IPS-NIHi11 (cell line): ENCODE measurements around the gene ST3GAL4.
"Not testable (repeated sequence)": the region's sequence is repeated elsewhere in the genome, so short reads cannot be mapped to it uniquely, and the experiment has no call there.

Source experiments
- DNase-seq: peaks from one replicate; pipeline ENCODE4 v3.0.0; 2012; ENCODE audit warnings: mixed read lengths, low spot score

ST3GAL4 gene

GRCh38 chr11:126365508-126365907, 10.0 kb downstream of the ST3GAL4 start:
- DNase-seq, result not testable (repeated sequence)

GRCh38 chr11:126366064-126366822, 10.8 kb downstream of the ST3GAL4 start:
- no peak for DNase-seq

DNA sequence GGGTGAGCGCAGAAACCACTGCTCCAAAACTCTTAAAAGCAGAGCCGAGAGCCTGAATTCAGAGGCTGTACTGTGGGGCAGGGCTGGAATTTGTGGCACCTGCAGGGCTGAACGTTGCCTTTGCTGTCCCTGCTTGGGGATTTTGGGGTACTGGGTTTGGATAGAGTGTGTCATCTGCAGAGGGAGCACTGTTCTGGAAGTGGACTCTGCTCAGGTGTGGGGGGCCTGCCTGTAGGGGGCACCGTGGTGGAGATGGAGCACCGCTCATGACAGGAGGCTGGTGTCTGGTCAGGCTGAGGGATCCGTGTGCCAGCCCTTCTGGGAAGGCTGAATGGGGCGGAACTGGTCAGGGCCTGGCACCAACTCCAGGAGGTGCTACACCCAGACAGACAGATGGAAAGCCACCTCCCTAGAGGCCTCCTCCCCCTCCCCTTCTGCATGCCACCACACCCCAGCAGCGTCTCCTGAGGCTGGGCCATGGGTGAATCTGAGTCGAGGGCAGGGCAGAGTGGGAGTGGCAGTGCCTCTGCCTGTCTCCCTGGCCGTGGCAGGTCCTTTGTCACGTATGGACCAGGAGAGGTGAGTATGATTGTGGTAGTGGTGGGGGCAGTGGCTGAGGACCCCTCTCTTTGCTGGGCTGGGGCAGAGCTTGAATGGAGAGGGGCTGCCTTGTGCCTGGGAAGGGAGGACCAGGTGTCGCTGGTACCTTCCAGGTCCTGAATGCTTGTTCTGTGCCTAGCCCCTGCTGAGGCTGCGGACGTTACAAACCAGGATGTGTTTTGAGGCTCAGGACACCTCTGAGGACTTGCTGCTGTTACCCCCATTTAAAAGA, 11.6 kb downstream of the ST3GAL4 start:
- not testable (repeated sequence) for DNase-seq

DNA sequence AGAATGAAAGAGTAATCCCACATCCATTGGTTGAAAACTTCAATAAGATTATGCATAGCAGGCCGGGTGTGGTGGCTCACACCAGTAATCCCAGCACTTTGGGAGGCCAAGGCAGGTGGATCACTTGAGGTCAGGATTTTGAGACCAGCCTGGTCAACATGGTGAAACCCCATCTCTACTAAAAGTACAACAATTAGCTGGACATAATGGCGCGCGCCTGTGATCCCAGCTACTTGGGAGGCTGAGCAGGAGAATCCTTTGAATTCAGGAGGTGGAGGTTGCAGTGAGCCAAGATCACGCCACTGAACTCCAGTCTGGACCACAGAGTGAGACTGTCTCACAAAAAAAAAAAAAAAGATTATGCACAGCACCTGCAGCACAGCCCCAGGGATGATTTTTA, 12.3 kb downstream of the ST3GAL4 start:
- DNase-seq, result not testable (repeated sequence)

DNA sequence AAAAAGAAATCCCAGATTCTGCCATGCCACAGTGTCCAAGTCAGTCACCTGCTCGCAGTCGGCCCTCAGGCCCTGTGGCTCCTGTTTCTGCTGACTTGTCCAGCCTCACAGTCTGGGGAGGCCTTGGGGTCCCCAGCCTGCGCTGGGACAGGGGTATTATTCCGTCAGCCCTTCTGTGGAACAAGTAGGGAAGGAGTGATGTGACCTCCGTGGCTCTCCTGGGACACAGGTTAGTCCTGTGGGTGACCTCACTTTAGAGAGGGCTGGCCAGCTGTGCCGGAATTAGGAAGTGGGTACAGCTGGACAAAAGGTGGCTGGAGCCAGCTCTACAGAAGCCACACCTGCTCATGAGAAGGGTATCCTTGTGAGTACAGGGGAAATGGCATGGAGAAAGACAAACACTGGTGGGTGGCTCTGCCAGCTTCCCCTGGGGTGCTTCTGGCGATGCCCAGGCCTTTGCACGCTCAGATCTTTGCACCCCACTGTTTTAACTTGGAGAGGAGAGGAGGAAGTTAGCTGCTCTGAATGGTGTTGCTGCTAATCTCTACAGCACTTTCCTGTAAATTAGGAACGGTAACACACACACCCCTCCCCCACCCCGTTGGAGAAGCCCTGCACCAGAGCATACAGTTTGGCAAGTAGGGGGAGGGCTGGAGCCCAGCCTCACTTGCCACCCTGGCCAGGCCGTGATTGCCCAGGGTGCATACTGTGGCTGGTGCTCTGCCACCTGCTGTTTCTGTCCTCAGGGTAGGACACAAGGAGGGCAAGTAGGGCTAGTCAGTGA, 13.0 kb downstream of the ST3GAL4 start:
- DNase-seq, result not testable (repeated sequence)

DNA sequence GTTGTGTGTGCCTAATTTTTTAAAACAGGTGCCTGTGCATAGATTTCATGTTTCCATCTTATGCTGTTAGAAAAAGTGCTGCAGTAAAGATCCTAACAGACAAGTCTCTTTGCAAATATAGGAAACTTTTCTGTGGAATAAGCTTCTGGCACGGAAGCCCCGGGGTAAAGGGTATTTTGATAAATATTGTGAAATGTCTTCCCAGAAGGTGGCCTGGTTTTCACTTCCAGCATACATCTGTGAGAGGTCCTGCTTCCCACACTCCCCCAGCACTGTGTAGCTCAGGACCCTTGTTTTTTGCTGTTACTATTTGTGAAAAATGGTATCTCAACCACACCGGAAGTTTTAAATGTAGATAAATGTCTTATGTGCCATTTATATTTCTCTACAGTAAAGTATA, 14.5 kb downstream of the ST3GAL4 start:
- DNase-seq, result no peak

DNA sequence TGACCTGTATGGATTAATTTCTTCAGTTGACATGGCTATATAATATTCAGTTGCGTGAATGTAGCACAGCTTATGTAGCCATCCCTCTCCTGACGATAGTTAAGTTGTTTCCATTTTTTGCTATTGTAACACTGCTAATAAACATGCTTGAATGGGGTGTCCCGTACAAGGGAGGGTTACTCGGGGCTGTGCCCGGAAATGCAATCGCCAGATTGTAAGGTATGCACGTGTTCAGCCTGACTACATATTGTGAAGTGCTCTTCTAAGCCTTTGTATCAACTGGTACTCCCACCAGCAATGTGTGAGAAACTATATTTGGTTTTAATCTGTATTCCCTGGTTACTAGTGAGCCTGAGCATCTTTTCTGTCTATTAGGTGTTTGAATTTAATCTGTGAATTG, 16.1 kb downstream of the ST3GAL4 start:
- DNase-seq, result no peak

DNA sequence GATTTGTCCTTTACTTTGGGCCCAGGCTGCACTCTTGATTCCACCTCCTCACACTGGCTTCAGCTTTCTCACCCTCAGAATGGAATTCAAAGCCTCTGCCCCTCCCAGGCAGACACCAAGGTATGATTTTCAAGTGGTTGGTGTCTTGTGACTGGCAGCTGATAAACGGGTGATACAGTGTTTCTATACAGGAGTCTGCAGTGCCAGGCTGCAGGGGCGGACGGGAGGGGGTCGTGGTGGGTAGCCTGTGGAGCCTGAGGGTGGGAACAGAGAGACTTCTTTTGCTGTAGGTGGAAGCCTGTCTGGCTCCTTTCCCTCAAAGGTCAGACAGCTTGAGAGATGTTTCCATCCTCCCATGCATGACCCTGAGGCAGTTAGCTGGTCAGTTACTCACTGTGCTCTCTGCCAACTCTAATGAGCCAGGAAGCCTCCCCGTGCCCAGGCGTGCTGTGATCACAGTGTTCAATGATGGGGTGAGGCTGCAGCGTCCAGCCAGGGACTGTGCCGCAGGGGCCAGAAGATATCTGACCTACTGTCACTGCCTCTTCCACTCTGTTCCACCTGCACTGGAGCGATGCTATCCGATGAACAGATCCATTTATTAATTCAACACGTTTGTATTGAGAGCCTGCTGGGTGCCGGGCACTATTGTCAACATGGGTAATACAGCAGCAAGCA, 18.0 kb downstream of the ST3GAL4 start:
- not testable (repeated sequence) for DNase-seq

DNA sequence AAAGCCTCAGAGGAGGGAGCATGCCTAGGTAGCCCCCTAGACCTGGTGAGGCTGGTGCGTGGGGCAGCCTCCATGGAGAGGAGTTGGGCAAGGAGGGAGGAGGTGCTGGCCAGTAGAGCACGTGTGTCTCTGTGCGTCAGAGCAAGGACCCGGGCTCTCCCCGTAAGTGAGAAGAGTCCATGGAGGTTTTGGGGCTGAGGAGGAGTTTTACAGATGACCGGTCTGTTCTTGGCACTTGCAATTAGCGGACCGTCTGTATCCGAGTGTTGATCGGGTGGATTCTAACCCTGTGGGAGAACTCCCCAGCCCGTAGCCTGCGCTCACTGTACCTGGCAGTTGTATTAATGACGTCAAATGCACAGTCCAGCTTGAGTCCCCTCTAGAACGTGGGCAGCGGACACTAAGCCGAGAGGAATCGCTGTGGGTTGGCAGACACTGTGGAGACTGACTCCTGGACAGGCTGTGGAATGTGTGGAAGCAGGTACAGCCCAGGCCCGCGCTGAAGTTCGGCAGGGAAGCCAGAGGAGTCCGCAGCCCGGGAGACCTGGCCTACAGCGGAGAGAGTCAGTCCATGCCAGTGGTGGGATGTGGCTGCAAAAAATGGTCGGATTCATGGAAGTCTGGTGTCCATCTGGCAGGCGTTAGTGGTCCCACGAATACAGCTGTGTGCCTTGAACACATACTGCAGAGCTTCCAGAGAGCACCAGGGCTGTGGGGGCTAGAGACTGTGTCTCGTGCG, 19.2 kb downstream of the ST3GAL4 start:
- not testable (repeated sequence) for DNase-seq

- DNase-seq, result no peak
Observed at GRCh38 chr11:126375726-126376125, 20.2 kb downstream of the ST3GAL4 start.

DNA sequence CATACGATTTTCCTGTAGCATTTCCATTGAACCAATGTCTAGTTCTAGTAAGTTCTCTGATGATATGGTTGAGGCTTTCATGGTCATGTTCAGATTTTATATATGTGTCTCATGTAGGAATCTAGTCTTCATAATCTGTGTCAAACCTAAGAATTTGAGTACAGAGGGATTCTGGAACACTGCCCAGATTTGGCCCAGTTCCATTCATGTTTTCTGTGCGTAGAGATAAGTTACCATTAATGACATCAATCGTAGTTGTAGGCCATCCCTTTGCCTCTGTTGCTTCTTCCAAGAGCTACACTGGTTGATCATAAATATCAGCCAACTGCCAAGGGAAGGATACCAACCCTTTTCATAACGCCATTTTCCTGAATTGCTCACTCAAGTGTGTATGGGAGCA, 23.3 kb downstream of the ST3GAL4 start:
- DNase-seq, result no peak

DNA sequence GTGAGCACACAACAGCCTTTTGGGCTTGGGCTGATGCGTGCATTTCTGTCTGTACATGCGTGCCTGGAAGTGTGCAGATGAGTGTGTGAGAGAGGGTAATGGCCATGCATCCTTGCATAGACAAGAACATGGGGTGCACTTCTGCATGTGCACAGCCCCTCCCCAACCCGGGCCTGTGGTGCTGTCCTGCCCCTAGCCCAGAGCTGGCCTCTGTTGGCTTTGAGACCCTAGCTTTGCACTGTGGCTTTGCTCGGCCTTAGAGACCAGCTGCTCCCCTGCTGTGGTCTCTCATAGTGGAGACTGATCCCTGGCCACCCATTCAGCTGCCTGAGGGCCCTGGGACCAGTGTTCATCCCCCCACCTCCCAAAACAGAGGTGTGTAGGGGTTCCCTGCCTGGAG, 25.4 kb downstream of the ST3GAL4 start:
- DNase-seq, result no peak

GRCh38 chr11:126381960-126382359, 26.5 kb downstream of the ST3GAL4 start:
- DNase-seq, result not testable (repeated sequence)

- not testable (repeated sequence) for DNase-seq
Observed at GRCh38 chr11:126382641-126383040, 27.2 kb downstream of the ST3GAL4 start.

GRCh38 chr11:126383339-126384335, 28.2 kb downstream of the ST3GAL4 start:
- no peak for DNase-seq

- DNase-seq, result no peak
Observed at GRCh38 chr11:126384449-126385070, 29.1 kb downstream of the ST3GAL4 start.

DNA sequence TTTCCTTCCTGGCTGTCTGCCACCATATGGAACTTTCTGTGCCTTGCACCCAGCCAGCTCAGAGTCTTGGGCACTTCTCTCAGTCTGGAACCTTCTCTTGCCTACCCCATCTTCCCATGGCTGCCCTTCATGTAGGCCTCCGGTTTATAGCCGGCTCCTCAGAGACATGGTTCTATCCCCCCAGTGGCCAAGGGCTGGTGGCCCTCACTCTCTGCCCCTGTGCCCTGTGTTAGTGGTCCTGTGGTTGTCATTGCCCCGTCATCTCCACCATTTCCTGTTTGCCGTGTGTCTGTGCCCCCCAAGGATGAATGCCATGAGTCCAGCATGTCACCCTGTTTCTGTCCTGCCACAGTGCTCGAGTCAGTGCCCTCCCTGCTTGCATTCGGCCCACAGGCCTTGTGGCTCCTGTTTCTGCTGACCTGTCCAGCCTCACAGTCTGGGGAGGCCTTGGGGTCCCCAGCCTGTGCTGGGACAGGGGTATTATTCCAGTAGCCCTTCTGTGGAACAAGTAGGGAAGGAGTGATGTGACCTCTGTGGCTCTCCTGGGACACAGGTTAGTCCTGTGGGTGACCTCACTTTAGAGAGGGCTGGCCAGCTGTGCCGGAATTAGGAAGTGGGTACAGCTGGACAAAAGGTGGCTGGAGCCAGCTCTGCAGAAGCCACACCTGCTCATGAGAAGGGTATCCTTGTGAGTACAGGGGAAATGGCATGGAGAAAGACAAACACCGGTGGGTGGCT, 30.7 kb downstream of the ST3GAL4 start:
- no peak for DNase-seq

DNA sequence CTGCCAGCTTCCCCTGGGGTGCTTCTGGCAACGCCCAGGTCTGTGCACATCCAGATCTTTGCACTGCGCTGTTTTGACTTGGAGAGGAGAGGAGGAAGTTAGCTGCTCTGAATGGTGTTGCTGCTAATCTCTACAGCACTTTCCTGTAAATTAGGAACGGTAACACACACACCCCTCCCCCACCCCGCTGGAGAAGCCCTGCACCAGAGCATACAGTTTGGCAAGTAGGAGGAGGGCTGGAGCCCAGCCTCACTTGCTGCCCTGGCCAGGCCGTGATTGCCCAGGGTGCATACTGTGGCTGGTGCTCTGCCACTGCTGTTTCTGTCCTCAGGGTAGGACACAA, 31.2 kb downstream of the ST3GAL4 start:
- not testable (repeated sequence) for DNase-seq

DNA sequence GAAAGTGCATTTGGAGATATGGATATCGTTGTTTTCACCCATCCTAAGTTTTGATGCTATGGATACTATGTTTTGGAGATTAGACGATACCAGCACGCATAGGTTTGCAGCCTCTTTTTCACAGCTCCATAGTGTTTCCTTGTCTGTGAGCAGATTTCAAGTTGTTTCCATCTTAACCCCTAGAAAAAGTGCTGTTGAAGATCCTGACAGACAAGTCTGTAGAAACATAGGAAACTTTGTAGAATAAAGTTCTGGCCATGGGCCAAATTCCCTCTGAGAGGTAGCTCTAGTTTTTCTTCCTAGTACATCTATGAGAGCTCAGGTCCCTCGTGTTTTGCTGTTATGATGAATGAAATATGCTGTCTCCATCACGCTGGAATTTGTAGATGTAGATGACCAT, 32.4 kb downstream of the ST3GAL4 start:
- no peak for DNase-seq
